Activated naive CD4-positive, alpha-beta T cell treated with anti-CD3 and anti-CD28 coated beads, Interleukin-2, amount 50 U/mL, for 16 hours (primary cell): ENCODE data around the gene RHBDF2.

ENCODE experiments used
- DNase-seq: peaks from one replicate; pipeline ENCODE4 v3.0.0-alpha.2; 2020

The RHBDF2 gene

DNA sequence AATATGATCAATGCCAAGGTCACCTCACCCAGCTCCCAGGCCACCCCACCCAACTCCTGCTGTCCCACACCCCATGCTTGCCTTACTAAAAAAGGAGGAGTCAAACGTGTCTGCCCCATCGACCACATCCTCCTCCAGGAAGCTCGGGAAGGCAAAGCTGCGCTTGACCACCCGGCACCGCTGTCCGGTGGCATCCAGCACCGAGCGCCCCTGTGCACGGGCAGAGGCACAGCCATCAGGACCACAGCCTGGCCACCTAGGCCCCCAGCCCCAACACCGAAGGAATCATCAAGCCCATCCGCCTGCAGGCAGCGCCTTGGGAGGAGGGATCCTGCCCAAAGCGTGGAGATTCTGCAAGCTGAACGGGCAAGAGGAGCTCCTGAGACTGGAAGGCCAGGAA lies 23.6 kb downstream of the RHBDF2 start:
- DNase-seq = no peak

- no peak for DNase-seq
Measured at GRCh38 chr17:76476736-76477135, 24.5 kb downstream of the RHBDF2 start.

DNA sequence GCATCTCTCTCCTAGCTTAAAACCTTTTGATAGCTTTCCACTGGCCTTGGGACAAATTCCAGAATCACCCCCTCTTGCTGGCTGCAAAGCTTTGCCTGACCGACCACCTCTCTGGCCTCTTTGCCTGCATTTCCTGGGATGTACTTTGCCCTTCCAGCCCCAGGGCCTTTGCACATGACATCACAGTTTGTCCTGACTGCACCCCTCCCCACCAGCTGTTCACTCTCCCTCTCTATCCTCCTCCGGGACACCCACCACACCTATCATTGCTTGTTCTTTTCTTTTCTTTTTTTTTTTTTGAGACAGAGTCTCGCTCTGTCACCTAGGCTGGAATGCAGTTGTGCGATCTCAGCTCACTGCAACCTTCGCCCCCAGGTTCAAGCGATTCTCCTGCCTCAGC lies 25.9 kb downstream of the RHBDF2 start:
- DNase-seq = no peak

DNA sequence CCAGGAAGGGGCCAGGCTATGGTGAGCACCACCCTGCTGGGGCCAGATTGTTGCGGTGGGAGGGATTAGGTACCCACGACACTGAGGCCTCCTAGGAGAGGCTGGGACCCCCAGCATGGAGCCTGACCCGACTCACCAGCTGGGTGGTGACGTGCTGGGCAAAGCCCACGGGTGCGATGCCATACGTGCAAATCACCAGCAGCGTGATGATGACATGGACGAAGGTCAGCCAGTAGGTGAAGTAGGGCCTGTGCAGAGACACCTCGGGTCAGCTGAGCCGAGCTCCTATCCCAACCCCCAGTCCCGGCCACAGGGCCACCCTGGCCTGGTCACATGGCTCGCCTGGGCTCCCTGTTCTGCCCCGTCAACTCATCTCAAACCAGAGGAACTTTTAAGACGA lies 26.3 kb downstream of the RHBDF2 start:
- no peak for DNase-seq

DNA sequence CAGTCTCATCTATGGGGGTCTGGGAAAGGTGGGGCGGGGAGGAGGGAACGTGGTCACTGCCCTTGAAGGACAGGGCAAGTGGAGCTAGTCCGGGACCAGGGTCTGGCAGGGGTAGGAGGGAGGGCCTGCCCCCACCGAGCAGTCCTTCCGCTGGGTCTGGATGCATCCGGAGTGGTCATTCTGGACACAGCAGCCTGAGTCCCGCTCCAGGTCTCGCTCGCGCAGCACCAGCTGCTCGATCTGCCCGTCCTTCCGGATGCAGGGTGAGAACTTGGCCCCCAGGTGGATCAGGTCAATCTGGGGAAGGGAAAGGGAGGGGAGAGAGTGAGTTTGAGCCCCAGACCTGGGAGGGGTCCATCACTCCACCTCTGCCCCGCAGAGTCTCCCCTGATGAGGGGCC lies 27.0 kb downstream of the RHBDF2 start:
- DNase-seq = no peak

DNA sequence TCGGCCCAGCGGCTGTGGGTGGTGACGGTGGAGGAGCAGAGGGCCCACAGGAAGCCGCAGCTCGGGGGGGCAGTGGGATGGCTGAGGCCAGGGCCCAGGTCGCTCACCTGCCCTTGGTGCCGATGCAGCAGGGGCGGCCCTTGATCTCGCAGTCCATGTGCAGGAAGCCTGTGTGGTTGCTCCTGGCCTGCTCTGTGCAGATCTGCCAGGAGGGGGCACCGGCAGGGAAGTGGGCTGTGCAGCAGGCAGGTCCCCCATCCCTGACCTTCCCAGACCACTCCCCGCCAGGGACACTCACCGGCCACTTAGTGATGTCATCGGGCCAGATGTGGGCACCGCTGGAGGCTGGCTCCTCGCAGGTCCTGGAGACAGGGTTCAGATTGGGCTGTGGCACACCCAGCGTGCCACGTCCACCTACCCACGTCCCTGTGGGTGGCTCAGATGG lies 27.7 kb downstream of the RHBDF2 start:
- DNase-seq = no peak

DNA sequence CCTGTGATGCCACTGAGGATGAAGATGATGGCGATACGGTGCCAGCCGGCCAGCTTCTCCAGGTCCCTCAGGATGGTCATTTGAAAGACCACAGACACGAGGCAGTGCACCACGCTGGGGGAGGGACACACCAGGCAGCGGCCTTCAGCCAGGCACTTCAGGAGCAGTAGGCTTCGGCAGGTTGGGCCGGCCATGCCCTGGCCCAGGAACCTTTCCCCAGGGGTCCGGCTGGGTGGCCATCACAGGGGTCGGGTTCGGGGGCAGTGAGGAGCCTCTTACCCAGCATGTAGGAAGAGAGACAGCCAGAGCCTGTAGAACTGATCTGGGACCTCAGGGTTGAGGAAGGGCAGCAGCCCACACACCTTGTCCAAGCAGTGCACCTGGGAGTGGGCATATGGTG lies 28.5 kb downstream of the RHBDF2 start:
- no peak for DNase-seq

DNA sequence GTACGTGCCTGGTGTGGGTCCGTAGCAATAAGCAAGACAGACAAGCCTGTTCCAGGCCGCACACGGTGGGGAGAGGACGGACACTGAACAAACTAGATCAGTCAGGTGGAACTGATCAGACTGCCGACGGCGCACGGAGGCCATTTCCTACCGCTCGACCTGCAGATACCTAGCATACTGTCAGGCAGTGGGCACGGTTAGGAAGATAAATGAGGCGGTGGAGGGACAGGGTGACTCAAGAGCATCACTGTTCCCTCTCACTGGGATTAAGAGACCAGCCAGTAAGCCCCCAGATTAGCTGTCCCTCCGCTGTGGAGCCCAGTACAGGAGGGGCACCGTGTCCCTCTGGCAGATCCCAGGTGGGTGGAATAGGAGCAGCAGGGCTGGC lies 29.0 kb downstream of the RHBDF2 start:
- no peak for DNase-seq

- no peak for DNase-seq
Measured at GRCh38 chr17:76471498-76472257, 29.5 kb downstream of the RHBDF2 start.

DNA sequence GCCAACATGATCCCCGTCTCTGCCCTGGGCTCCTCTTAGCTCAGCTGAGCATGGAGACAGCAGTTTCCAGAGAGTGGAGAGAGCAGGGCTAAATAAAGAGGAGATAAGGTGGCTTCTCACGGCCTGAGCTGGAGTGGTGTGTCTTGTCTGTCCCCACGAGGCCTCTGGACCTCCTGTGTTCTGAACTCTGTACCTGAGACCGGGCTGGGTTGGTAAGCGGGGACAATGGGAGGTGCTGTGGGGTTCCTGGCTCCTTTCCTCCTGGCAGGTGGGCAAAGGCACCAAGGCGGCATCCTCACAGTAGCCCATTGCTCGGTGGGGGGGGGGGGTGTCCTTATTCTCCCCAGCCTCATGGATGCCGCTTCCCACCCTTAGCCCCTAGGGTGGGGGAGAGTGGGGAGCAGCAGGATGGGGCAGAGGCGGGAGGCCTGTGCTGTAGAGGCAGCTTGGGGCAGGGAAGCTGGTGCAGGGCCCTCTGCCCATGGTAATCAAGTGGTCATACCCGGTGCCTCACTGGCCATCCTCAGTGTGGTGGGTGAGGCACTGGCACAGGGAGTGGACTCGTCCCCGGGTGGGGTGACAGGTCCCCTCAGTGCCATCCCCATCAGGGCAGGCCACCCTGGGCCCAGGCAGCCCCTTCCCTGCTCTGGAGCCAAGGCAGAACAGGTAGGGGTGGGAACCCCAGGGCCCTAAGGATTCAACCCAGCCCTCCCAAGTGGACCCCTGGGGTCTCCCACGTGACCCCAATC lies 31.1 kb downstream of the RHBDF2 start:
- DNase-seq = no peak

GRCh38 chr17:76469076-76469990 lies 31.9 kb downstream of the RHBDF2 start:
- no peak for DNase-seq

DNA sequence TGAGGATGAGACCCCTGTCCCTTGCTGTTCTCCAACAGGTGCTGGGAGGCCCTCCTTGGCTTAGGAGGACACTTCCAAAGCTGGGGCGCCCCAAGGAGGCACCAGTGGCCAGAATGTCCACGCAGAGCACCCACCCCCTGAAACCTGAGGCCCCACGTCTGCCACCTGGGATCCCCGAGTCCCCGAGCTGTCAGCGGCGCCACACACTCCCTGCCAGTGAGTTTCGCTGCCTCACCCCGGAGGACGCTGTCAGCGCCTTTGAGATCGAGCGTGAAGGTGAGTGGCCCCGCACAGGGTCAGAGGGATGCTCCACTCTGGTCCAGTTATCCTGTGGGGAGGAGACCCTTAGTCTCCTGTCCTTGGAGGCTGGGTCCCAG lies 32.6 kb downstream of the RHBDF2 start:
- DNase-seq = no peak

DNA sequence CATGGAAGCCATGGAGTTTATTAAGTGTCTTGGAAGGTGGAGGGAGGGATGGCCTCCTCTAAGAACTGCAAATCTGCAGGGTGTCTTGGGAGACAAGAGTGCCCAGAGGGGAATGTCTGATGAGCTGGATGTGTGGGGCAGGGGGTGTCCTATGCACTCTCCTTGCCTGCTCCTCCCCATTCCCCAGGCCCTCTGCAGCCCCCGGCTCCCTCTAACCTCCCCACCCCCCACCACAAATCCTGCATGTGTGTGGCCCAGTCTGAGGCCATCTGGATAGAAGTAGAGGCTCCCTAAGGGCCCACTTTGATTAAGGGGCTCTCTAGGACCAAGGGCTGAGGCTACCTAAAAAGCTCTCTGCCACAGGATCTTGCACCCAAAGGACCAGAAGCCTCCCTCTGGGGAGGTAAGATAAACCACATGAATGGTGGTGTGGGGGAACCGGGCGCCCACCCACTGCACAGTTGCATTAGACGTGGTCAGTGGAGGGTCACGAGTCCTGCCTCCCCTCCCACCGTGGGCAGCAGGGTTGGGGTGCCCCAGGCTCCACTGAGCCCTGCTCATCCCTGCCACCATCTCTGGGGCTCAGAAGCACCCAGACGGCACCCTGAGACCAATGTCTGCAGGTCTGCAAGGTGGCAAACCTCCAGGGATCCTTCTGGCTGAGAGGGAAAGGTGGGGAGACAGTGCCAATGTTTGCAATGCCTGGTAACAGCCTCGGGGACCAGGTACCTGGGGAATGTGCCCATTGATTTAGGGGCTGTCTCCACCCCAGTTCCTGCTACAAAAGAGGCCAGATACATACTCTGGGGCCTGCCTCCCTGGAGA lies 33.2 kb downstream of the RHBDF2 start:
- DNase-seq = no peak

GRCh38 chr17:76467366-76467765 lies 33.9 kb downstream of the RHBDF2 start, which contains the start of gene AANAT:
Gene AANAT, plus strand, starts transcription at chr17:76467603. Its CDS starts 1,144 bp downstream, at chr17:76468747.
- no peak for DNase-seq

DNA sequence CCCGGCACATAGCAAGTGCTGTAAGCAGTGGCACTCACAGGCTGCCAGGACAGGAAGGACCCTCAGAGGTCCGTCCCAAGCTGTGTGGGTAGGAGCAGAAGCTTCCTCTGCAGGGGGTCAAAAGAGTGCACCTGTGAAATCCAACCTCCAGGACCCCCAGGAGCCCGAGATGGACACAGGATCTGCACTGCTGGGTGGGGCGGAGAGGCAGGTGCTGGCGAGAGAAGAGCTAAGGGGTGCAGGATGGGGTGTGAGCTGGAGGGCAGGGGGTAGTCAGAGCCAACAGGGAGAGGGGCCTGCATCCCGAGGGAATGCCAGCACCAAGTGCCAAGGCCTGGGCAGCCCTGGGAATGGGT lies 34.5 kb downstream of the RHBDF2 start:
- no peak for DNase-seq

DNA sequence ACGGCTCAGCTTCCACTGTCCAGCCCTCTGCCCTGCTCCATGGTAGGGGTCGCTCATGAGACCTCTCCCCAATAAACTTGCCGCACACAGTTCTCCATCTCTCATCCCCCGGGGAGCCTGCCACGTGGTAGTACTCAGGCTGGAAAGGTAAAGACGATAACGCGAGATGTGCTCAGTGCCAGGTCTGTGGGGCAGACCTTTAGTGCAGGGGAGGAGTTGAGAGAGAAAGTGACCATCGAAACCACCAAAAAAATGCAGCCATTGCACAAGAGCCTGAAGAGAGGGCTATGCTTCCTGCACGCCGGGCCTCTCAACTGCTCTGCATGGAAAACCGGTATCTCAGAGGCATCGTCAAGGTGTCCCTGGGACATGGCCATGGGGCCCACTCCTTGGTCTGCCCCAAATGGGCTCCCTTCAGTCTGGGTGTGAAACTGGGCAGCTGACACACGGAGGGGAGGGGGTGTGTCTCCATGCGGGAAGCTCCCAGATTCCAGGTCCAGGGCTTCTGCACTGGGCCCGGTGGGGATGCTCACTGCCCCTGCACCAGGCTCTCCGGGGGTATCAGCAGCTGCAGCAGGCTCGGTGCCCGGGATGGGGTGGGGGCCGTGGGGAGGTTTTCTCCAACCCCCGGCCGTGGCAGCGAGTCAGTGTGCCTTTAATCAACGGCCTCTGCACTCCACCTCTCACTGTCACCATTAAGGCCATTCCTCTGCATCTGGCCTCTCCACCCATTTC lies 38.5 kb downstream of the RHBDF2 start:
- no peak for DNase-seq

- DNase-seq = no peak
Measured at GRCh38 chr17:76461765-76462555, 39.3 kb downstream of the RHBDF2 start.

DNA sequence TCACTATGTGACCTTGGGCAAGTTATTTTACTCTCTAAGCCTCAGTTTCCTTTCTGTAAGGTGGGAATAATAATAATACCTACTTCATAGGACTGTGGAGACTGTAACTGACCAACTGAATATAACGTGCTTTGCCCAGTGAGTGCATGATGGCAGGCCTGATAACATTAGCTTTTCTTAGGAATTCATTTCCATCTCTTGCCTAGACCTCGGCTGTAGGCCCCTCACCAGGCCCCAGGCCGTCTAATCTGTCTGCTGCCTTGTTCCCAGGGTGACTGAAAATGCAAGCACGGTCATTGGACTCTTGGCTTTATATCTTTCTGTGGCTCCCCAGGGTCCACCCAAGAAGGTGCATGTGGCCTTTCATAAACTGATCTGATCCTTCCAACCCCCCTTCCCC lies 41.5 kb downstream of the RHBDF2 start:
- DNase-seq = no peak

GRCh38 chr17:76458580-76459490 lies 42.4 kb downstream of the RHBDF2 start:
- DNase-seq = no peak

DNA sequence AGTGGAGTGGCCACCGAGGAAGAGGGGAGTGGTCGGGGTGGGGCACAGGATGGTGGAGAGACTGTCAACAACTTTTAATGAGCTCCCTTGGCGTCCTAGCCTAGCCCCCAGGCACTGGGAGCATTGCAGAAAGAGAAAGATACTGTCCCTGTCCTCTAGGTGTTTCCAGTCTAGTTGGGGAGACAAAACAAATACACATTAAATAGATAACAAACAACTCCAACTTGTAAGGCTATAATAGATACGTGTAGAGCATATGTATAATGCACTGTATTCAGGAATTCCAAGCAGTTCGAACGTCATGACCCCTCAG lies 47.8 kb downstream of the RHBDF2 start:
- DNase-seq = no peak
